Measurements from ENCODE around the gene TMEM115.

Gene TMEM115

GRCh38 chr3:50401978-50402595 is 42.8 kb upstream of the TMEM115 start:
- no peak for DNase-seq
- Histone ChIP-seq H3K18ac (ENCODE audit: low read length) (no peak overlapping the region), H3K79me2 (ENCODE audit: control insufficient read depth, insufficient read depth, low read length, poor library complexity) (no peaks in the 10 kb centered on the region), H2BK12ac (ENCODE audit: low read length) (no peak overlapping the region), H2BK120ac (ENCODE audit: insufficient read depth, low read length, poor library complexity) (no peak overlapping the region), H3K4me1 (ENCODE audit: control insufficient read depth in 1 of 2, insufficient read depth in 2 of 2, low read length in 2 of 2) (no peaks in the 10 kb centered on the region), H3K9me3 (ENCODE audit: insufficient read depth, low read depth, low read length) (no peaks in the 10 kb centered on the region), H4K8ac (ENCODE audit: low read depth, low read length) (no peak overlapping the region), H3K9ac (ENCODE audit: low read length) (no peak overlapping the region), H3K4me3 (ENCODE audit: low read depth, low read length) (no peak overlapping the region), H3K14ac (ENCODE audit: low read length) (no peak overlapping the region), H3K36me3 (ENCODE audit: control insufficient read depth in 1 of 2, insufficient read depth in 2 of 2, low read length in 2 of 2) (no peaks in the 10 kb centered on the region), H3K4ac (ENCODE audit: low read depth, low read length) (no peak overlapping the region), H3K27me3 (ENCODE audit: insufficient read depth, low read length) (no peaks in the 10 kb centered on the region), H4K91ac (ENCODE audit: low read depth, low read length) (no peak overlapping the region), H4K12ac (ENCODE audit: low read depth, low read length) (no peak overlapping the region), H2AK5ac (ENCODE audit: low read length) (no peak overlapping the region), H2BK5ac (ENCODE audit: low read depth, low read length, poor library complexity) (no peak overlapping the region), H3K4me2 (ENCODE audit: low read length) (no peak overlapping the region), H3K79me1 (ENCODE audit: low read length) (no peaks in the 10 kb centered on the region), H3K27ac (ENCODE audit: low read depth, low read length) (no peak overlapping the region), H2AFZ (ENCODE audit: insufficient read depth, low read length, poor library complexity) (no peak overlapping the region), H3K23ac (ENCODE audit: low read length) (no peak overlapping the region)
- WGBS (ENCODE audit: extremely low coverage, insufficient coverage, insufficient read length), result no CpG with 5 or more reads among the region's 5 CpGs

- WGBS (ENCODE audit: extremely low coverage, insufficient coverage, insufficient read length), result no CpG with 5 or more reads among the region's 10 CpGs
- H3K27me3 ChIP-seq (ENCODE audit: insufficient read depth, low read length), result no peaks in the 10 kb centered on the region
- H3K14ac ChIP-seq (ENCODE audit: low read length), result no peak overlapping the region
- H4K12ac ChIP-seq (ENCODE audit: low read depth, low read length), result no peak overlapping the region
- no peaks in the 10 kb centered on the region for H3K79me2 ChIP-seq (ENCODE audit: control insufficient read depth, insufficient read depth, low read length, poor library complexity)
- H3K27ac ChIP-seq (ENCODE audit: low read depth, low read length), result no peak overlapping the region
- peak; percentile 64 for DNase-seq
- H2BK5ac ChIP-seq (ENCODE audit: low read depth, low read length, poor library complexity), result no peak overlapping the region
- H3K36me3 ChIP-seq (ENCODE audit: control insufficient read depth in 1 of 2, insufficient read depth in 2 of 2, low read length in 2 of 2), result no peaks in the 10 kb centered on the region
- no peak overlapping the region for H3K9ac ChIP-seq (ENCODE audit: low read length)
- no peak overlapping the region for H3K4me3 ChIP-seq (ENCODE audit: low read depth, low read length)
- no peak overlapping the region for H3K4ac ChIP-seq (ENCODE audit: low read depth, low read length)
- no peak overlapping the region for H4K8ac ChIP-seq (ENCODE audit: low read depth, low read length)
- no peak overlapping the region for H3K4me2 ChIP-seq (ENCODE audit: low read length)
- H2AK5ac ChIP-seq (ENCODE audit: low read length), result no peak overlapping the region
- H4K91ac ChIP-seq (ENCODE audit: low read depth, low read length), result no peak overlapping the region
- H3K23ac ChIP-seq (ENCODE audit: low read length), result no peak overlapping the region
- no peak overlapping the region for H3K18ac ChIP-seq (ENCODE audit: low read length)
- H3K9me3 ChIP-seq (ENCODE audit: insufficient read depth, low read depth, low read length), result peaks cover 2% of the 10 kb centered on the region
- no peak overlapping the region for H2AFZ ChIP-seq (ENCODE audit: insufficient read depth, low read length, poor library complexity)
- no peak overlapping the region for H2BK120ac ChIP-seq (ENCODE audit: insufficient read depth, low read length, poor library complexity)
- H3K4me1 ChIP-seq (ENCODE audit: control insufficient read depth in 1 of 2, insufficient read depth in 2 of 2, low read length in 2 of 2), result no peaks in the 10 kb centered on the region
- no peak overlapping the region for H2BK12ac ChIP-seq (ENCODE audit: low read length)
- no peaks in the 10 kb centered on the region for H3K79me1 ChIP-seq (ENCODE audit: low read length)
These were observed 37.2 kb upstream of the TMEM115 start for GRCh38 chr3:50396502-50396901.

GRCh38 chr3:50395070-50395860 is 35.9 kb upstream of the TMEM115 start:
- no peak overlapping the region for H3K23ac ChIP-seq (ENCODE audit: low read length)
- no peaks in the 10 kb centered on the region for H3K79me2 ChIP-seq (ENCODE audit: control insufficient read depth, insufficient read depth, low read length, poor library complexity)
- H3K4me3 ChIP-seq (ENCODE audit: low read depth, low read length), result no peak overlapping the region
- no peak overlapping the region for H2BK120ac ChIP-seq (ENCODE audit: insufficient read depth, low read length, poor library complexity)
- no peak overlapping the region for H2AK5ac ChIP-seq (ENCODE audit: low read length)
- no peak overlapping the region for H3K18ac ChIP-seq (ENCODE audit: low read length)
- H3K27ac ChIP-seq (ENCODE audit: low read depth, low read length), result no peak overlapping the region
- no peak overlapping the region for H2BK12ac ChIP-seq (ENCODE audit: low read length)
- H4K8ac ChIP-seq (ENCODE audit: low read depth, low read length), result no peak overlapping the region
- DNase-seq, result no peak
- no peak overlapping the region for H2AFZ ChIP-seq (ENCODE audit: insufficient read depth, low read length, poor library complexity)
- no peak overlapping the region for H3K9ac ChIP-seq (ENCODE audit: low read length)
- H3K4ac ChIP-seq (ENCODE audit: low read depth, low read length), result no peak overlapping the region
- no peak overlapping the region for H3K14ac ChIP-seq (ENCODE audit: low read length)
- no peak overlapping the region for H4K91ac ChIP-seq (ENCODE audit: low read depth, low read length)
- H3K36me3 ChIP-seq (ENCODE audit: control insufficient read depth in 1 of 2, insufficient read depth in 2 of 2, low read length in 2 of 2), result no peaks in the 10 kb centered on the region
- H4K12ac ChIP-seq (ENCODE audit: low read depth, low read length), result no peak overlapping the region
- H3K4me1 ChIP-seq (ENCODE audit: control insufficient read depth in 1 of 2, insufficient read depth in 2 of 2, low read length in 2 of 2), result peaks cover 0 to 4% of the 10 kb centered on the region in 2 experiments
- H2BK5ac ChIP-seq (ENCODE audit: low read depth, low read length, poor library complexity), result no peak overlapping the region
- H3K79me1 ChIP-seq (ENCODE audit: low read length), result no peaks in the 10 kb centered on the region
- peaks cover 2% of the 10 kb centered on the region for H3K9me3 ChIP-seq (ENCODE audit: insufficient read depth, low read depth, low read length)
- no peak overlapping the region for H3K4me2 ChIP-seq (ENCODE audit: low read length)
- no peaks in the 10 kb centered on the region for H3K27me3 ChIP-seq (ENCODE audit: insufficient read depth, low read length)
- no CpG with 5 or more reads among the region's 10 CpGs for WGBS (ENCODE audit: extremely low coverage, insufficient coverage, insufficient read length)

- no peak for DNase-seq
- Histone ChIP-seq H4K8ac (ENCODE audit: low read depth, low read length) (no peak overlapping the region), H2BK12ac (ENCODE audit: low read length) (no peak overlapping the region), H3K27ac (ENCODE audit: low read depth, low read length) (no peak overlapping the region), H2BK5ac (ENCODE audit: low read depth, low read length, poor library complexity) (no peak overlapping the region), H2AK5ac (ENCODE audit: low read length) (no peak overlapping the region), H3K4me1 (ENCODE audit: control insufficient read depth in 1 of 2, insufficient read depth in 2 of 2, low read length in 2 of 2) (peaks cover 0 to 4% of the 10 kb centered on the region in 2 experiments), H2BK120ac (ENCODE audit: insufficient read depth, low read length, poor library complexity) (no peak overlapping the region), H3K23ac (ENCODE audit: low read length) (no peak overlapping the region), H3K9ac (ENCODE audit: low read length) (no peak overlapping the region), H3K27me3 (ENCODE audit: insufficient read depth, low read length) (no peaks in the 10 kb centered on the region), H3K36me3 (ENCODE audit: control insufficient read depth in 1 of 2, insufficient read depth in 2 of 2, low read length in 2 of 2) (no peaks in the 10 kb centered on the region), H2AFZ (ENCODE audit: insufficient read depth, low read length, poor library complexity) (no peak overlapping the region), H3K9me3 (ENCODE audit: insufficient read depth, low read depth, low read length) (peaks cover 2% of the 10 kb centered on the region), H3K18ac (ENCODE audit: low read length) (no peak overlapping the region), H4K91ac (ENCODE audit: low read depth, low read length) (no peak overlapping the region), H4K12ac (ENCODE audit: low read depth, low read length) (no peak overlapping the region), H3K4ac (ENCODE audit: low read depth, low read length) (no peak overlapping the region), H3K4me2 (ENCODE audit: low read length) (no peak overlapping the region), H3K14ac (ENCODE audit: low read length) (no peak overlapping the region), H3K4me3 (ENCODE audit: low read depth, low read length) (no peak overlapping the region), H3K79me1 (ENCODE audit: low read length) (no peaks in the 10 kb centered on the region), H3K79me2 (ENCODE audit: control insufficient read depth, insufficient read depth, low read length, poor library complexity) (no peaks in the 10 kb centered on the region)
- no CpG with 5 or more reads among the region's 5 CpGs for WGBS (ENCODE audit: extremely low coverage, insufficient coverage, insufficient read length)
These were observed 33.7 kb upstream of the TMEM115 start for GRCh38 chr3:50393061-50393460.

Data from trophoblast cell (in vitro differentiated cells and primary cell).